PC-3 (cell line): Measurements from ENCODE around the gene PABPN1L. TPM values are rescaled to one million over a fixed set of nuclear protein-coding genes. Genes with fewer than 3 reads are reported as not detected.

Experiments used
- ATAC-seq: fragments of 200-7000 bp; cut with Tn5 transposase; 2 replicates; pipeline ENCODE4 v1.9.1; 2020; ENCODE audit warnings: mild to moderate bottlenecking, moderate library complexity
- BruUV-seq: library from RNA; stranded (reverse); fragments of 400-500 nt; replicated peaks from 2 replicates; lab custom pipeline; 2021; lab: Mats Ljungman, UMichigan
- CTCF ChIA-PET: fragments of 300-600 bp; sonication (Branson Sonifier 250); formaldehyde crosslinking; loops from one replicate; lab custom pipeline; 2022; ENCODE audit warnings: antibody characterized with exemption; lab: Charles Lee
- POLR2A ChIA-PET: fragments of 300-600 bp; sonication (Branson Sonifier 250); formaldehyde crosslinking; loops from one replicate; lab custom pipeline; 2022; ENCODE audit warnings: antibody characterized with exemption; ENCODE audit not compliant: unreplicated experiment; lab: Charles Lee
- DNase-seq: peaks from one replicate; pipeline ENCODE4 v3.0.0-alpha.2; 2015
- H2AFZ ChIP-seq: fragments of 300-600 bp; sonication (generic); 2 replicates; pipeline ENCODE4 v1.6.0; 2016; ENCODE audit warnings: antibody characterized with exemption, low read length
- H3F3A ChIP-seq: fragments of 300-600 bp; sonication (generic); one replicate; pipeline ENCODE4 v1.6.0; 2017; ENCODE audit warnings: antibody characterized with exemption, low read length, control low read depth, mild to moderate bottlenecking; ENCODE audit not compliant: unreplicated experiment
- H3K27ac ChIP-seq: fragments of 300-600 bp; sonication (generic); 2 replicates; pipeline ENCODE4 v1.5.1; 2016; ENCODE audit warnings: mild to moderate bottlenecking, low read length
- H3K27me3 ChIP-seq: fragments of 300-600 bp; sonication (generic); 2 replicates; pipeline ENCODE4 v1.6.1; 2016; ENCODE audit warnings: low read length, mixed read lengths
- H3K36me3 ChIP-seq: fragments of 300-600 bp; sonication (generic); 2 replicates; pipeline ENCODE4 v1.6.1; 2016; ENCODE audit warnings: low read depth, mixed run types, low read length, mixed read lengths
- H3K4me1 ChIP-seq: fragments of 300-600 bp; sonication (generic); 2 replicates; pipeline ENCODE4 v1.5.1; 2016; ENCODE audit warnings: low read length; ENCODE audit not compliant: insufficient read depth
- H3K4me2 ChIP-seq: fragments of 300-600 bp; sonication (generic); 2 replicates; pipeline ENCODE4 v1.6.0; 2016; ENCODE audit warnings: low read length
- H3K4me3 ChIP-seq: fragments of 300-600 bp; sonication (generic); 2 replicates; pipeline ENCODE4 v1.5.1; 2016; ENCODE audit warnings: mild to moderate bottlenecking, low read length, mixed read lengths
- H3K79me2 ChIP-seq: fragments of 300-600 bp; sonication (generic); 2 replicates; pipeline ENCODE4 v1.6.1; 2017; ENCODE audit warnings: low read length, mixed read lengths
- H3K9ac ChIP-seq: fragments of 300-600 bp; sonication (generic); 2 replicates; pipeline ENCODE4 v1.6.0; 2016; ENCODE audit warnings: mild to moderate bottlenecking, low read length
- H3K9me2 ChIP-seq: fragments of 300-600 bp; sonication (generic); replicated peaks from 2 replicates; pipeline ENCODE4 v1.6.1; 2016; ENCODE audit warnings: mixed run types, low read length, mixed read lengths
- H3K9me3 ChIP-seq: fragments of 300-600 bp; sonication (generic); 2 replicates; pipeline ENCODE4 v1.6.1; 2016; ENCODE audit warnings: low read length, mixed read lengths
- H4K20me1 ChIP-seq: fragments of 300-600 bp; sonication (generic); 2 replicates; pipeline ENCODE4 v1.6.1; 2016; ENCODE audit warnings: low read length, mixed read lengths
- CTCF ChIP-seq: fragments of 300-600 bp; sonication (generic); conservative IDR thresholded peaks from 2 replicates; pipeline ENCODE4 v1.5.1; 2017; ENCODE audit warnings: antibody characterized with exemption, low read depth, mild to moderate bottlenecking, low read length
- EZH2 ChIP-seq: fragments of 300-600 bp; sonication (generic); IDR thresholded peaks from one replicate; pipeline ENCODE4 v1.6.1; 2017; ENCODE audit warnings: antibody characterized with exemption, mild to moderate bottlenecking, low read length; ENCODE audit not compliant: unreplicated experiment
- EZH2phosphoT487 ChIP-seq: fragments of 300-600 bp; sonication (generic); IDR thresholded peaks from 2 replicates; pipeline ENCODE4 v1.6.1; 2018; ENCODE audit warnings: mild to moderate bottlenecking, antibody characterized with exemption, low read length, borderline replicate concordance
- intact Hi-C: fragments of 100-400 bp; cut with micrococcal nuclease; formaldehyde crosslinking; loops from 2 replicates; pipeline ENCODE4 v1.9.0; 2023
- total RNA-seq: library from RNA; depleted of rRNA; stranded (reverse); fragments of >200 nt; gene quantifications from 2 replicates; pipeline ENCODE4 v1.2.3, GENCODE V29; 2014

The PABPN1L gene
- total RNA-seq, 1 experiment from 2014 or later: not detected

GRCh38 chr16:88878967-88879787 is 12.7 kb upstream of the PABPN1L start:
- no peaks in the 10 kb centered on the region for H3K36me3 ChIP-seq
- no peaks in the 10 kb centered on the region for H3K79me2 ChIP-seq
- H3K9me3 ChIP-seq: no peaks in the 10 kb centered on the region
- H3K4me1 ChIP-seq: peaks cover 6% of the 10 kb centered on the region; the same call in 1 of the 2 replicates
- H3K9ac ChIP-seq: no peak overlapping the region
- ChIA-PET CTCF (no interaction called here), POLR2A (no interaction called here)
- H3F3A ChIP-seq: no peaks in the 10 kb centered on the region
- no peak overlapping the region for H3K4me3 ChIP-seq
- no peaks in the 10 kb centered on the region for H3K27me3 ChIP-seq
- H2AFZ ChIP-seq: no peak overlapping the region
- H3K9me2 ChIP-seq: no peaks in the 10 kb centered on the region
- no TSS peak for BruUV-seq
- no peaks in the 10 kb centered on the region for H4K20me1 ChIP-seq
- ATAC-seq (no peak), DNase-seq (no peak)
- H3K4me2 ChIP-seq: no peak overlapping the region
- TF ChIP-seq EZH2phosphoT487 (no peak), CTCF (no peak), EZH2 (no peak)
- H3K27ac ChIP-seq: no peak overlapping the region
- intact Hi-C loops: no loop called here

- POLR2A ChIA-PET: no interaction called here
- H3K36me3 ChIP-seq: no peaks in the 10 kb centered on the region
- TF ChIP-seq EZH2phosphoT487 (no peak), CTCF (no peak), EZH2 (no peak)
- ATAC-seq: no peak
- peaks cover 6% of the 10 kb centered on the region; the same call in 1 of the 2 replicates for H3K4me1 ChIP-seq
- H3K9me2 ChIP-seq: no peaks in the 10 kb centered on the region
- no TSS peak for BruUV-seq
- H3K27ac ChIP-seq: no peak overlapping the region
- no peak overlapping the region for H3K4me2 ChIP-seq
- H3K79me2 ChIP-seq: no peaks in the 10 kb centered on the region
- intact Hi-C loops: no loop called here
- H2AFZ ChIP-seq: no peak overlapping the region
- no peak overlapping the region for H3K4me3 ChIP-seq
- H3F3A ChIP-seq: no peaks in the 10 kb centered on the region
- CTCF ChIA-PET: no interaction called here
- H3K9me3 ChIP-seq: no peaks in the 10 kb centered on the region
- H4K20me1 ChIP-seq: no peaks in the 10 kb centered on the region
- H3K9ac ChIP-seq: no peak overlapping the region
- no peaks in the 10 kb centered on the region for H3K27me3 ChIP-seq
- DNase-seq: no peak
These were observed 11.9 kb upstream of the PABPN1L start for GRCh38 chr16:88878356-88878755.
